ENCODE data around the gene PPP2R1B.
A peak's percentile ranks its signal among the peaks of the same experiment; 100 is the strongest.
"Not testable (repeated sequence)": the region's sequence is repeated elsewhere in the genome, so short reads cannot be mapped to it uniquely, and the experiment has no call there.

The PPP2R1B gene

GRCh38 chr11:111718859-111719258, 47.3 kb downstream of the PPP2R1B start:
- Histone ChIP-seq H3K27ac (peak overlapping the region; percentile 2 to 51), H3K4me3 (no peak overlapping the region)
- no peak for DNase-seq (ENCODE audit: low spot score)
- no peak for TF ChIP-seq CTCF (IDR thresholded peaks at IDR 0.05)

GRCh38 chr11:111718436-111718835, 47.8 kb downstream of the PPP2R1B start:
- H3K27ac ChIP-seq, result peak overlapping the region; percentile 2 to 51
- H3K4me3 ChIP-seq, result no peak overlapping the region
- TF ChIP-seq CTCF (IDR thresholded peaks at IDR 0.05), result no peak
- no peak for DNase-seq (ENCODE audit: low spot score)

- DNase-seq (ENCODE audit: low spot score); H3K27ac ChIP-seq; H3K4me3 ChIP-seq: not testable (repeated sequence)
Measured at GRCh38 chr11:111717660-111718059, 48.5 kb downstream of the PPP2R1B start.

- no peak for DNase-seq (ENCODE audit: low spot score)
- no peak overlapping the region for H3K4me3 ChIP-seq
- no peak overlapping the region for H3K27ac ChIP-seq
- TF ChIP-seq CTCF (IDR thresholded peaks at IDR 0.05), result no peak
Measured at GRCh38 chr11:111715142-111715816, 50.9 kb downstream of the PPP2R1B start.

- TF ChIP-seq CTCF (IDR thresholded peaks at IDR 0.05), result no peak
- Histone ChIP-seq H3K4me3 (no peak overlapping the region), H3K27ac (no peak overlapping the region)
- DNase-seq (ENCODE audit: low spot score), result no peak
Measured at GRCh38 chr11:111714522-111714921, 51.7 kb downstream of the PPP2R1B start.

DNA sequence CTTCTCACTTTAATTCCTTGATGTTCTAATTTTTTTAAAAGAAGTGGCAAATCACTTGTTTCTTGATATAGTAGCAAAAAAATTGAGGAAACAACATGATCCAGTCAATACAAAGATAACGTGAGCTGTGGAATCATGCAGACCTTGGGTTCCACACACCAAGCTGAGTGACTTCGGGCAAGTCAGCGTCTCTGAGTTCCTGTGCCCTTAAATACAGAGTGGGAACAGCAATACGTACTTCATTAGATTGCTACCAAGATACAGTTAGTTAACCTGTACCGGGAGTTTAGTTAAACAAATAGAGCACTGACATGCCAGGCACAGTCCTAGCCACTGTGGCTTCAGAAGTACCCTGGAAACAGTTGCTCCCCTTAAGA, 58.5 kb downstream of the PPP2R1B start:
- Histone ChIP-seq H3K4me3 (no peak overlapping the region), H3K27ac (peak overlapping the region in 1 of 2 donors; percentile 8)
- no peak for DNase-seq (ENCODE audit: low spot score)
- TF ChIP-seq CTCF (IDR thresholded peaks at IDR 0.05), result no peak

- no peak for TF ChIP-seq CTCF (IDR thresholded peaks at IDR 0.05)
- Histone ChIP-seq H3K27ac (peak overlapping the region in 1 of 2 donors; percentile 12), H3K4me3 (peak overlapping the region; percentile 10)
- no peak for DNase-seq (ENCODE audit: low spot score)
Measured at GRCh38 chr11:111707039-111707690, 59.0 kb downstream of the PPP2R1B start.

All from coronary artery (tissue), 2 donors.